Suprapubic skin (tissue), 3 donors: ENCODE data around the gene TAF11L7.

Experiments used
- EP300 ChIP-seq: sonication (generic); formaldehyde crosslinking; IDR thresholded peaks from one replicate; pipeline ENCODE4 v1.6.1; 2017; ENCODE audit warnings: antibody characterized with exemption
- POLR2A ChIP-seq, 2 donors: fragments of 450-650 bp; IDR thresholded peaks; one replicate each; pipeline ENCODE4 v1.6.1; 2017; ENCODE audit warnings: antibody characterized with exemption in 2 of 2, mild to moderate bottlenecking in 2 of 2, moderate library complexity in 2 of 2
- TF ChIP-seq, protein P1 (sequence below), 2 donors: fragments of 200-600 bp in 1 of 2; fragments of 450-650 bp in 1 of 2; sonication (generic) in 1 of 2; IDR thresholded peaks; one replicate each; pipeline ENCODE4 v1.5.1; 2016 to 2019; ENCODE audit warnings: antibody characterized with exemption in 2 of 2, mild to moderate bottlenecking in 1 of 2, moderate library complexity in 1 of 2

DNA sequence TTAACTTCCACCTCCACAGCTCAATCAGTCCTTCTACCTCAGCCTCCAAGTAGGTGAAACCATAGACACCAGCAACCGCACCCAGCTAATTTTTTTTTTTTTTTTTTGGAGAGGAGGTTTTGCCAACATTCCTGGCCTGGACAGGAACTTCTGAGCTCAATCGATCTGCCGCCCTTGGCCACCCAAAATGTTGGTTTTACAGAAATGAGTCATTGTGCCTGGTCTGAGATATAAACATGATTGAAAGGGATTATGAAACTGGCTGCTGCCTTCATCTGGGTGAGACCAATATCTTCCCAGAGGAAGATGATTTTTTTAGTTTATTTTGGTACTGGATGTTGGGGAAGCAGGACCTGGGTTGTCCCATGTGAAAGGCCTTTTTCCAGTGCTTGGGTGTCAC lies 33.8 kb upstream of the TAF11L7 start:
- TF ChIP-seq, protein P1, sequence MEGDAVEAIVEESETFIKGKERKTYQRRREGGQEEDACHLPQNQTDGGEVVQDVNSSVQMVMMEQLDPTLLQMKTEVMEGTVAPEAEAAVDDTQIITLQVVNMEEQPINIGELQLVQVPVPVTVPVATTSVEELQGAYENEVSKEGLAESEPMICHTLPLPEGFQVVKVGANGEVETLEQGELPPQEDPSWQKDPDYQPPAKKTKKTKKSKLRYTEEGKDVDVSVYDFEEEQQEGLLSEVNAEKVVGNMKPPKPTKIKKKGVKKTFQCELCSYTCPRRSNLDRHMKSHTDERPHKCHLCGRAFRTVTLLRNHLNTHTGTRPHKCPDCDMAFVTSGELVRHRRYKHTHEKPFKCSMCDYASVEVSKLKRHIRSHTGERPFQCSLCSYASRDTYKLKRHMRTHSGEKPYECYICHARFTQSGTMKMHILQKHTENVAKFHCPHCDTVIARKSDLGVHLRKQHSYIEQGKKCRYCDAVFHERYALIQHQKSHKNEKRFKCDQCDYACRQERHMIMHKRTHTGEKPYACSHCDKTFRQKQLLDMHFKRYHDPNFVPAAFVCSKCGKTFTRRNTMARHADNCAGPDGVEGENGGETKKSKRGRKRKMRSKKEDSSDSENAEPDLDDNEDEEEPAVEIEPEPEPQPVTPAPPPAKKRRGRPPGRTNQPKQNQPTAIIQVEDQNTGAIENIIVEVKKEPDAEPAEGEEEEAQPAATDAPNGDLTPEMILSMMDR (IDR thresholded peaks at IDR 0.05), result no peak
- TF ChIP-seq POLR2A (IDR thresholded peaks at IDR 0.05) (no peak), EP300 (no peak)
